ENCODE results near the gene SYAP1.
"Not testable (repeated sequence)": the region's sequence is repeated elsewhere in the genome, so short reads cannot be mapped to it uniquely, and the experiment has no call there.

Gene SYAP1

DNA sequence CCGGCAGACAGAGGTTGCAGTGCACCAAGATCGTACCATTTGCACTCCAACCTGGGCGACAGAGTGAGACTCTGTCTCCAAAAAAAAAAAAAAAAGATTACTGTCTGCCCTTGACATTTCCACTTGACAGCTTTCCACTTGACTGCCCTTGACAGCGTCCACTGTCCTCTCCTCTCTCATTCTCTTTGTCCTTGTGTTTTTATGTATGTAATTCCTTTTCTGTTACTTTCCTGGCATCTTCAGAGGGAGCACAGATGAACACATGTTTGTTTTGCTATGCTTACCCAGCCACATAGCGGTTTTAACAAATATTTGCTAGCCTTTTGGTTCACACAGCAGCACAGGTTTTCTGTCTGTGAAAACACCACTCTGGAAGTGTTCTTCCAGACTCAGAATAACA is 26.2 kb downstream of the SYAP1 start:
- no peak overlapping the region for H3K27ac ChIP-seq
- no peak for TF ChIP-seq ZFX (IDR thresholded peaks at IDR 0.05; ENCODE audit: borderline replicate concordance)
- no peak for TF ChIP-seq CTCF (IDR thresholded peaks at IDR 0.05)

DNA sequence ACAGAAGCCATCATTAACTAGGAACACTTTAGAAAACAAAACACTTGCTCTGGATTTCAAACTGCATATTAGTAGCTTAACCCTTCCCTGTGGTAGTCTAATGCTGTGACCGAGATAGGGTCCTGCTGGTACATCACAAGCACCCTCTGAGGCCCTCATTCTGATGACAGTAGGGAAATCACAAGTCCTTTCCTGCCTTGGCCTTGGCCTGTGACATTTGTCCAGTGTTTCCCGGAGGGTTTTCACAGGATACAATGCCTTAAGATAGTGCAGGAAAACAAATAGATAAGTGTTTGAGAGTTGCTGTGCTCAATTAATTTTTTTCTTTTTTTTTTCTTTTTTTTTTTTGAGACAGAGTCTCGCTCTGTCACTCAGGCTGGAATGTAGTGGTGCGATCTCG is 29.0 kb downstream of the SYAP1 start:
- no peak overlapping the region for H3K27ac ChIP-seq
- TF ChIP-seq ZFX (IDR thresholded peaks at IDR 0.05; ENCODE audit: borderline replicate concordance) (no peak), CTCF (IDR thresholded peaks at IDR 0.05) (no peak)

- H3K27ac ChIP-seq, result no peak overlapping the region
- TF ChIP-seq CTCF (IDR thresholded peaks at IDR 0.05) (no peak), ZFX (IDR thresholded peaks at IDR 0.05; ENCODE audit: borderline replicate concordance) (no peak)
Measured at GRCh38 chrX:16750136-16750535, 30.7 kb downstream of the SYAP1 start.

- TF ChIP-seq CTCF (IDR thresholded peaks at IDR 0.05), result no peak
- no peak for TF ChIP-seq ZFX (IDR thresholded peaks at IDR 0.05; ENCODE audit: borderline replicate concordance)
- no peak overlapping the region for H3K27ac ChIP-seq
Measured at GRCh38 chrX:16754019-16754418, 34.6 kb downstream of the SYAP1 start.

DNA sequence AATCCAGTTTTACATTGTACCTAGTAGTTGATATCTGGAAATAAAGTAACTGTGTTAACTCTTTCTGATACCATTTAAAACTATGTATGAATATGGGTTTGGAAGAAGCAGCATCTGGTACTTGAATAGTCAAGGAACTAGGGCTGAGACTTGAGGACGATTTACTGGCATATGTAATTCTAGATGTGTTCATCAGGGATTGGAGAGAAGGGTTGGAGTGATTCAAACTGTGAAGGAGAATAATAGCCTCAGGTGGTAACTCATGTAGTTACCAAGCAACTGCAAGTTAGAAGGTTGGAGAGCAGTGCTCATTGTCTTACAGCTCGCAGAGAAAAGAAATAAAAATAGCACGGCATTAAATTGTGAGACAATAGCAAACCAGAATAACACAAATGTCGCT is 37.3 kb downstream of the SYAP1 start:
- no peak overlapping the region for H3K27ac ChIP-seq

GRCh38 chrX:16761500-16761899 is 42.1 kb downstream of the SYAP1 start:
- H3K27ac ChIP-seq, result not testable (repeated sequence)

More for the DNA sequence above, 37.3 kb downstream of the SYAP1 start:
- no peak for TF ChIP-seq ZFX (IDR thresholded peaks at IDR 0.05; ENCODE audit: borderline replicate concordance)
- no peak for TF ChIP-seq CTCF (IDR thresholded peaks at IDR 0.05)

- H3K27ac ChIP-seq, result no peak overlapping the region
- TF ChIP-seq ZFX (IDR thresholded peaks at IDR 0.05; ENCODE audit: borderline replicate concordance) (no peak), CTCF (IDR thresholded peaks at IDR 0.05) (no peak)
Measured at GRCh38 chrX:16762579-16762978, 43.2 kb downstream of the SYAP1 start.

DNA sequence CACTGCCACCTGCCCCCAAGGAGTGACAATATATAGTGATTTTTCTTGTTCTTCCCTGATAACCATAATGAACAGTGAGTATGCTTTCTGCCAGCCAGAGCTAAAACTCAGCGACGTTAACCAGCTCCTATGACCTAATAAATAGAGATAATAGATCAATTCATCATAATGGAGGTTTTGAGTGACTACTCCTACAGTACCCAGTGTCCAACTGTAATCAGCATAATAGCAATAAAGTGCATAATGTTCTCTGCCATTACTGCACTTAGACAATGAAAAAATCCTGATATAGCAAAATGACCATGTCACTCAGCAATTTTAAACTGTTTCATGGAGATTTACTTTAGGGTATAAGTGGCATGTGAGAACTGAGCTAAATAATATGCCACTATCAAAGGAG is 46.2 kb downstream of the SYAP1 start:
- no peak for TF ChIP-seq CTCF (IDR thresholded peaks at IDR 0.05)
- TF ChIP-seq ZFX (IDR thresholded peaks at IDR 0.05; ENCODE audit: borderline replicate concordance), result no peak
- no peak overlapping the region for H3K27ac ChIP-seq

Data from 22Rv1 (cell line).